Measurements from ENCODE around the gene KAZN. TPM values are rescaled to one million over a fixed set of nuclear protein-coding genes. Genes with fewer than 3 reads are reported as not detected.

Gene KAZN
- total and polyA plus RNA-seq, 10 donors, result 20.0 to 245 (median 144) TPM

DNA sequence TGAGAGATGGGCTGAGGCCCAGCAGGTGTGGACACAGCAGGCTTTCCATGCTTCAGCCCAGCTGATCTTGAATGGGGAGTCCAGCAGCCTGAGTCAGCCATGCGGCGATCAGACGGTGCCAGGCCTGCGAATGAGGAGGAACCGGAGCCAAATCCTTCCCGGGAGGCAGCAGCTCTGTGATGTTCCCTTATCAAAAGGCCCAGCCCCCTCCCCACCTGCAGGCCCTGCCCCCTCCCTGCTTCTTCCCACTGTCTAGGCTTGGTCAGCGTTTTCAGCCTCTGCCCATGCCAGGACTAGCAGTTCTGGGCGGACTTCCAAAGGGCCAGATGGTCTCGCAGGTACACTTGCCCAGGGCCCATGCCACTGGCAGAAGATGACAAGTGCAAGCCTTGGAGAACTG is 253.8 kb downstream of the KAZN start:
- Histone ChIP-seq H3K9me3 (no peaks in the 10 kb centered on the region), H3K4me3 (no peak overlapping the region), H3K4me1 (no peaks in the 10 kb centered on the region), H3K27me3 (replicated peaks in 1 of 7) (peaks cover 0 to 6% (median 0%) of the 10 kb centered on the region in 7 donors), H3K27ac (no peak overlapping the region), H3K36me3 (no peaks in the 10 kb centered on the region)
- intact Hi-C loops (cut with DNase I; ENCODE audit: low total_unique reads), result no loop called here
- TF ChIP-seq, protein P1, sequence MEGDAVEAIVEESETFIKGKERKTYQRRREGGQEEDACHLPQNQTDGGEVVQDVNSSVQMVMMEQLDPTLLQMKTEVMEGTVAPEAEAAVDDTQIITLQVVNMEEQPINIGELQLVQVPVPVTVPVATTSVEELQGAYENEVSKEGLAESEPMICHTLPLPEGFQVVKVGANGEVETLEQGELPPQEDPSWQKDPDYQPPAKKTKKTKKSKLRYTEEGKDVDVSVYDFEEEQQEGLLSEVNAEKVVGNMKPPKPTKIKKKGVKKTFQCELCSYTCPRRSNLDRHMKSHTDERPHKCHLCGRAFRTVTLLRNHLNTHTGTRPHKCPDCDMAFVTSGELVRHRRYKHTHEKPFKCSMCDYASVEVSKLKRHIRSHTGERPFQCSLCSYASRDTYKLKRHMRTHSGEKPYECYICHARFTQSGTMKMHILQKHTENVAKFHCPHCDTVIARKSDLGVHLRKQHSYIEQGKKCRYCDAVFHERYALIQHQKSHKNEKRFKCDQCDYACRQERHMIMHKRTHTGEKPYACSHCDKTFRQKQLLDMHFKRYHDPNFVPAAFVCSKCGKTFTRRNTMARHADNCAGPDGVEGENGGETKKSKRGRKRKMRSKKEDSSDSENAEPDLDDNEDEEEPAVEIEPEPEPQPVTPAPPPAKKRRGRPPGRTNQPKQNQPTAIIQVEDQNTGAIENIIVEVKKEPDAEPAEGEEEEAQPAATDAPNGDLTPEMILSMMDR (IDR thresholded peaks at IDR 0.05 in 8 of 11, conservative IDR thresholded peaks at IDR 0.05 in 3 of 11), result no peak
- TF ChIP-seq POLR2A (IDR thresholded peaks at IDR 0.05) (no peak), POLR2AphosphoS5 (IDR thresholded peaks at IDR 0.05) (no peak)
- no peak for DNase-seq
- WGBS, 5 donors, result 85 to 95% (median 91%) methylated on average over 3 to 9 of the region's 9 CpGs

DNA sequence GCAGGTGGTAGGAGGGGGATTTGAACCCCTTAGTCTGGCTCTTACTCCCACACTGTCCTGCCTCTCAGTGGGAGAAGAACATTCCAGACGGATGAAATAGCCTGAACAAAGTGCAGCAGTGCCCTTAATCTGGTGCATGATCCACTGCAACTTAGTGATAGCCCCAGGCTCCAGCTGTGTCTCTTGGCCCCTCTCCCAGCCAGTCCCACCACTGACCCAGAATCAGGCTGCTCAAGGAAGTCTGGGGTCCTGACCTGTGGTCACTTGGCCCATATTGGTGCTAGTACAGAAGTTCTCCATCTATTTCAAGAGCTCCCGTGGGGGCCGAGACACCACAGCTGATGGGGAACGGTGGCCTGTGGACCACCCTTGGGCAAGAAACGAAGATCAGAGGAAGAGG is 255.0 kb downstream of the KAZN start:
- WGBS, 5 donors, result 69 to 76% (median 74%) methylated on average over 5 of the region's 5 CpGs
- H3K27ac ChIP-seq, result no peak overlapping the region
- DNase-seq, result no peak

DNA sequence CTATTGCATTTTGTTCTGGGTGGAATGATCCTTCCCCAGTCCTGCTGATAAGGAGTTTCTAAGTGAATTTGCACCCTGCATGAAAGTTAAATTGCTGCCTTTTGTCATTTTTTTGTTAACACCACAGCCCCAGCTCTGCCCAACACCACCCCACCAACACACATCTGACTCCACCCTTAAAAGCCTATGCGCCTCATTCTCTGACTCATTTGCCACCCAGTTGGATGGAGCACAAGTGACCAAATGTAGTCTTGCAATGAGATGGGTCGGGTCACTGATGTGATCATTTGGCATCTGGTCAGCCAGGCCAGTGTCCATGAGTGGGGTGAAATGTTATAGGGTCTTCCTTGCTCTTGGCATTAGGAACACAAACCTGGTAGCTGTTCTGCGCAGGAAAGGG is 256.8 kb downstream of the KAZN start:
- WGBS, 5 donors, result 75 to 93% (median 87%) methylated on average over 3 of the region's 3 CpGs

More for the DNA sequence above, 255.0 kb downstream of the KAZN start:
- Histone ChIP-seq H3K4me1 (no peaks in the 10 kb centered on the region), H3K36me3 (no peaks in the 10 kb centered on the region), H3K9me3 (no peaks in the 10 kb centered on the region), H3K27me3 (replicated peaks in 1 of 7) (peaks cover 0 to 6% (median 0%) of the 10 kb centered on the region in 7 donors), H3K4me3 (no peak overlapping the region)
- intact Hi-C loops (cut with DNase I; ENCODE audit: low total_unique reads), result no loop called here
- TF ChIP-seq POLR2A (IDR thresholded peaks at IDR 0.05) (no peak), POLR2AphosphoS5 (IDR thresholded peaks at IDR 0.05) (no peak)
- TF ChIP-seq, protein P1 (IDR thresholded peaks at IDR 0.05 in 8 of 11, conservative IDR thresholded peaks at IDR 0.05 in 3 of 11), result no peak

DNA sequence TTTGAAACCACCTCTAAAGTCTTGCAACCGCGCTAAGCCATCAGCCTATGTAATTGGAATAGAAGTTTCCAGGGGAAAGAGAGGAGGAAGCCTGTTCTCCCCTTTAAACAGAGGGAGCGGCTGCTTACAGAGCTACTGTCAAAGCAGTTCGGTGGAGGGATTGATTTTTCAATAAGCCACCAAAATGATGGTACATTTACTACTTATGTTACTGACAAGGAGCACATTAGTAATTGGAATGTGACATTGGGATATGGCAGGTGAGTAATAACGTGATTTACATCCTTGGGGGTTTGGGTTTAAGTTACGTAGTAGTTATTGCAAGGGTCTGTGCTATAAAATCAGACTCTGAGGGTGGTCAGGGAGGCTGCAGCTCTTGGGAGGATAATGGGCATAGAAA is 257.3 kb downstream of the KAZN start:
- Histone ChIP-seq H3K9me3 (no peaks in the 10 kb centered on the region), H3K4me1 (no peaks in the 10 kb centered on the region), H3K36me3 (no peaks in the 10 kb centered on the region), H3K27me3 (replicated peaks in 1 of 7) (peaks cover 0 to 6% (median 0%) of the 10 kb centered on the region in 7 donors), H3K27ac (no peak overlapping the region), H3K4me3 (no peak overlapping the region)
- no peak for TF ChIP-seq POLR2A (IDR thresholded peaks at IDR 0.05)
- no peak for TF ChIP-seq POLR2AphosphoS5 (IDR thresholded peaks at IDR 0.05)
- TF ChIP-seq, protein P1 (IDR thresholded peaks at IDR 0.05 in 8 of 11, conservative IDR thresholded peaks at IDR 0.05 in 3 of 11), result no peak
- intact Hi-C loops (cut with DNase I; ENCODE audit: low total_unique reads), result no loop called here
- WGBS, 5 donors, result 89 to 95% (median 92%) methylated on average over 6 of the region's 6 CpGs
- DNase-seq, result no peak

More for the DNA sequence above, 256.8 kb downstream of the KAZN start:
- Histone ChIP-seq H3K27me3 (replicated peaks in 1 of 7) (peaks cover 0 to 6% (median 0%) of the 10 kb centered on the region in 7 donors), H3K9me3 (no peaks in the 10 kb centered on the region), H3K4me1 (no peaks in the 10 kb centered on the region), H3K36me3 (no peaks in the 10 kb centered on the region), H3K27ac (no peak overlapping the region), H3K4me3 (no peak overlapping the region)
- intact Hi-C loops (cut with DNase I; ENCODE audit: low total_unique reads), result no loop called here
- TF ChIP-seq, protein P1 (IDR thresholded peaks at IDR 0.05 in 8 of 11, conservative IDR thresholded peaks at IDR 0.05 in 3 of 11), result no peak
- TF ChIP-seq POLR2AphosphoS5 (IDR thresholded peaks at IDR 0.05), result no peak
- TF ChIP-seq POLR2A (IDR thresholded peaks at IDR 0.05), result no peak
- DNase-seq, result no peak
